Panc1 (cell line): Measurements from ENCODE around the gene RABGAP1L. TPM values are rescaled to one million over a fixed set of nuclear protein-coding genes. Genes with fewer than 3 reads are reported as not detected.

ENCODE experiments used
- ATAC-seq: fragments of 200-7000 bp; cut with Tn5 transposase; 2 replicates; pipeline ENCODE4 v1.9.1; 2020; ENCODE audit warnings: mild to moderate bottlenecking, moderate library complexity
- BruUV-seq: library from RNA; stranded (reverse); fragments of 400-500 nt; replicated peaks from 2 replicates; lab custom pipeline; 2021; lab: Mats Ljungman, UMichigan
- CTCF ChIA-PET: fragments of 300-600 bp; sonication (Branson Sonifier 250); formaldehyde crosslinking; loops from one replicate; lab custom pipeline; 2022; ENCODE audit warnings: antibody characterized with exemption; lab: Charles Lee
- POLR2A ChIA-PET: fragments of 300-600 bp; sonication (Branson Sonifier 250); formaldehyde crosslinking; loops from one replicate; lab custom pipeline; 2022; ENCODE audit warnings: antibody characterized with exemption; lab: Charles Lee
- DNase-seq: peaks from one replicate; pipeline ENCODE4 v3.0.0-alpha.2; 2010; ENCODE audit warnings: low read depth, low spot score
- H3K27ac ChIP-seq: 2 replicates; pipeline ENCODE4 v1.5.1; 2011; ENCODE audit warnings: mild to moderate bottlenecking, low read length, inconsistent platforms
- H3K27me3 ChIP-seq: fragments of 200-500 bp; sonication (Bioruptor generic); 2 replicates; pipeline ENCODE4 v1.6.0; 2014; ENCODE audit warnings: low read length, inconsistent platforms; ENCODE audit not compliant: control insufficient read depth, insufficient read depth
- H3K36me3 ChIP-seq: fragments of 200-500 bp; sonication (Bioruptor generic); 2 replicates; pipeline ENCODE4 v1.5.1; 2014; ENCODE audit warnings: inconsistent platforms, mild to moderate bottlenecking, low read length, moderate library complexity; ENCODE audit not compliant: control insufficient read depth, insufficient read depth
- H3K4me1 ChIP-seq: 2 replicates; pipeline ENCODE4 v1.5.1; 2011; ENCODE audit warnings: inconsistent platforms, mild to moderate bottlenecking, low read length, moderate library complexity; ENCODE audit not compliant: control insufficient read depth, insufficient read depth
- H3K4me3 ChIP-seq, 2 experiments: 2 replicates each; pipeline ENCODE4 v1.5.1; 2011 to 2012; ENCODE audit warnings: low read depth in 2 of 2, low read length in 2 of 2, mild to moderate bottlenecking in 2 of 2, inconsistent platforms in 1 of 2, moderate library complexity in 1 of 2
- H3K9me3 ChIP-seq: fragments of 200-500 bp; sonication (Bioruptor generic); 2 replicates; pipeline ENCODE4 v1.5.1; 2014; ENCODE audit warnings: low read depth, mild to moderate bottlenecking, inconsistent platforms, low read length, moderate library complexity; ENCODE audit not compliant: control insufficient read depth, insufficient read depth
- CTCF ChIP-seq: fragments of 450-650 bp; IDR thresholded peaks from 2 replicates; pipeline ENCODE4 v1.5.1; 2017; ENCODE audit warnings: mild to moderate bottlenecking
- POLR2AphosphoS5 ChIP-seq: IDR thresholded peaks from 2 replicates; pipeline ENCODE4 v1.6.1; 2012; ENCODE audit warnings: mild to moderate bottlenecking, low read depth, low read length, moderate library complexity
- REST ChIP-seq, 2 experiments: IDR thresholded peaks; 2 replicates each; pipeline ENCODE4 v1.6.1; 2011 to 2012; ENCODE audit warnings: low read depth in 2 of 2, control low read depth in 1 of 2, low read length in 1 of 2, mild to moderate bottlenecking in 1 of 2, moderate library complexity in 1 of 2; ENCODE audit not compliant: insufficient read depth in 1 of 2
- SIN3A ChIP-seq: IDR thresholded peaks from 2 replicates; pipeline ENCODE4 v1.6.1; 2012; ENCODE audit warnings: low read depth, mild to moderate bottlenecking, low read length, moderate library complexity, borderline replicate concordance; ENCODE audit not compliant: insufficient read depth
- TCF7L2 ChIP-seq: IDR thresholded peaks from 2 replicates; pipeline ENCODE4 v1.6.1; 2011; ENCODE audit warnings: mild to moderate bottlenecking, low read depth, low read length, inconsistent platforms
- in situ Hi-C: cut with HindIII; loops from 2 replicates; pipeline ENCODE4 v1.10.0; 2016; ENCODE audit warnings: low sequenced_read_pairs, low pct_unique_long_range_greater_than_20kb
- intact Hi-C: fragments of 100-400 bp; cut with micrococcal nuclease; formaldehyde crosslinking; loops from one replicate; pipeline ENCODE4 v1.10.0; 2022; ENCODE audit not compliant: unreplicated experiment
- total RNA-seq: library from RNA; stranded (reverse); gene quantifications from one replicate; pipeline ENCODE4 v1.2.1, GENCODE V29; 2021; ENCODE audit not compliant: unreplicated experiment

The RABGAP1L gene
- total RNA-seq, 1 experiment from 2014 or later = 37.0 TPM

DNA sequence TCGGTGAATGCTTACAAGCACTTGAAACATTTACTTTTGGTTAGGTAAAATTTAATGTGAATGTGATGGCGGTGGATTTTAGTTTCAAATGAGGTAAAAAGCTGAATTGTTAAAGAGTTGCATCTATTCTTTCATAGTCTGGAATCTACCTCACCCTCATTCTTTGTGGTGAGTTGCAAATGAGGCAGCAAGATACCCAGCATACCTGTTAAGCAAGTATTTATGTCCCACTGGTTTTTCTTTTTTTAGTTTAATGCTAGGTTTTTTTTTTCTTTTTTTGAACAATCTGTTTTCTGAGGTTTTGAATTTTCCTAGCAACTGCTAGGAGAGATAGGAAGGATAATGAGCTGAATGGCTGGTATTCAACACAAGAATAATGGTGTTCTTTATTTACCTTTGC, 712.6 kb downstream of the RABGAP1L start:
- H3K36me3 ChIP-seq = no peaks in the 10 kb centered on the region
- in situ Hi-C loops (no loop called here), intact Hi-C loops (no loop called here)
- ChIA-PET CTCF (no interaction called here), POLR2A (no interaction called here)
- H3K27me3 ChIP-seq = no peaks in the 10 kb centered on the region
- H3K4me1 ChIP-seq = no peaks in the 10 kb centered on the region
- TF ChIP-seq TCF7L2 (no peak), POLR2AphosphoS5 (no peak), CTCF (no peak), REST (IDR thresholded peaks at IDR 0.05; ENCODE audit: insufficient read depth in 1 of 2, low read depth in 2 of 2, low read length in 1 of 2) (no peak), SIN3A (no peak)
- no peaks in the 10 kb centered on the region for H3K9me3 ChIP-seq
- DNase-seq = no peak
- no TSS peak for BruUV-seq
- H3K27ac ChIP-seq = no peak overlapping the region
- no peak overlapping the region for H3K4me3 ChIP-seq
- ATAC-seq = no peak

- no peak overlapping the region for H3K27ac ChIP-seq
- in situ Hi-C loops (no loop called here), intact Hi-C loops (no loop called here)
- no peak overlapping the region for H3K4me3 ChIP-seq
- no peaks in the 10 kb centered on the region for H3K27me3 ChIP-seq
- H3K4me1 ChIP-seq = no peaks in the 10 kb centered on the region
- ChIA-PET CTCF (no interaction called here), POLR2A (no interaction called here)
- no peaks in the 10 kb centered on the region for H3K9me3 ChIP-seq
- no peaks in the 10 kb centered on the region for H3K36me3 ChIP-seq
- DNase-seq (no peak), ATAC-seq (no peak)
- TF ChIP-seq TCF7L2 (no peak), REST (IDR thresholded peaks at IDR 0.05; ENCODE audit: insufficient read depth in 1 of 2, low read depth in 2 of 2, low read length in 1 of 2) (no peak), SIN3A (no peak), POLR2AphosphoS5 (no peak), CTCF (no peak)
- BruUV-seq = no TSS peak
Measured at GRCh38 chr1:174872615-174873058, 713.3 kb downstream of the RABGAP1L start.
